Heart left ventricle (tissue), 16 donors: Measurements from ENCODE around the gene DGKG. TPM values are rescaled to one million over a fixed set of nuclear protein-coding genes. Genes with fewer than 3 reads are reported as not detected.
A peak's percentile ranks its signal among the peaks of the same experiment; 100 is the strongest.

Experiments used
- ATAC-seq, 4 donors: fragments of 200-7000 bp; cut with Tn5 transposase; one replicate each; pipeline ENCODE4 v1.9.1; 2020 to 2022; ENCODE audit warnings: moderate library complexity in 4 of 4, mild to moderate bottlenecking in 3 of 4, moderate number of reproducible peaks in 1 of 4
- DNase-seq, 5 donors: peaks; one replicate each; pipeline ENCODE4 v3.0.0-alpha.2; 2020
- H3K27ac ChIP-seq, 12 donors: fragments of 200-600 bp; sonication (generic) in 4 of 12; one replicate each; pipeline versions ENCODE4 v1.5.0 to v1.8.0; 2016 to 2022; ENCODE audit warnings: mild to moderate bottlenecking in 2 of 12
- H3K27me3 ChIP-seq, 9 donors: fragments of 200-600 bp; sonication (generic) in 2 of 9; one replicate each; pipeline versions ENCODE4 v1.5.1 to v1.8.0; 2016 to 2022; ENCODE audit warnings: mild to moderate bottlenecking in 3 of 9
- H3K36me3 ChIP-seq, 9 donors: fragments of 200-600 bp; sonication (generic) in 2 of 9; one replicate each; pipeline versions ENCODE4 v1.5.0 to v1.8.0; 2018 to 2022; ENCODE audit warnings: mild to moderate bottlenecking in 2 of 9
- H3K4me1 ChIP-seq, 12 donors: fragments of 200-600 bp; sonication (generic) in 4 of 12; one replicate each; pipeline versions ENCODE4 v1.5.0 to v1.8.0; 2016 to 2022; ENCODE audit warnings: mild to moderate bottlenecking in 3 of 12
- H3K4me3 ChIP-seq, 12 donors: fragments of 200-600 bp; sonication (generic) in 4 of 12; one replicate each; pipeline versions ENCODE4 v1.5.0 to v1.8.0; 2017 to 2022; ENCODE audit warnings: mild to moderate bottlenecking in 9 of 12, moderate library complexity in 4 of 12
- H3K9me3 ChIP-seq, 12 donors: fragments of 200-600 bp; sonication (generic) in 4 of 12; one replicate each; pipeline versions ENCODE4 v1.5.0 to v1.8.0; 2016 to 2022; ENCODE audit warnings: mild to moderate bottlenecking in 1 of 12
- CTCF ChIP-seq, 12 donors: fragments of 200-600 bp; sonication (generic) in 4 of 12; IDR thresholded peaks; one replicate each; pipeline versions ENCODE4 v1.5.0 to v1.8.0; 2018 to 2022; ENCODE audit warnings: antibody characterized with exemption in 12 of 12, mild to moderate bottlenecking in 5 of 12
- POLR2A ChIP-seq, 2 donors: fragments of 450-650 bp; IDR thresholded peaks; one replicate each; pipeline ENCODE4 v1.6.1; 2017; ENCODE audit warnings: antibody characterized with exemption in 2 of 2, mild to moderate bottlenecking in 2 of 2, moderate library complexity in 2 of 2
- WGBS, 4 donors: extraction: QIAGEN DNeasy Blood & Tissue Kit in 2 of 4; methylation state at CpG; one replicate each; pipeline versions ENCODE4 v1.1.5 to v1.1.7; 2013 to 2018; 5-methylcytosine and 5-hydroxymethylcytosine counted together
- intact Hi-C, 10 donors: fragments of 100-400 bp; cut with DNase I; formaldehyde crosslinking; loops; one replicate each; pipeline versions ENCODE4 v1.11.1 to v1.14.2; 2022
- polyA plus RNA-seq, 2 donors: library from polyadenylated mRNA; stranded (reverse); fragments of 200-250 nt; gene quantifications; one replicate each; pipeline ENCODE4 v1.2.3, GENCODE V29; 2013
- total RNA-seq, 9 donors: library from RNA; depleted of rRNA in 2 of 9; stranded (reverse); fragments of >200 nt in 2 of 9; fragmentation: NEBNext Ultra II Directional in 3 of 9; extraction: Animal tissue kit (Norgen Biotek cat#: 25700) in 3 of 9; gene quantifications; one replicate each; pipeline versions ENCODE4 v1.1.0 to v1.2.4, GENCODE V29; 2016 to 2023
- donor health status: ischemic (EF 13 %, LVEDD 7.1; RV severe dilation, severe dysfunction).
- donor health status: healthy with polysubstance abuse.
- donor health status: DM: no; HTN: yes; CAD: no.
- donor health status: DM: no; HTN: no; CAD: no.
- donor health status: ischemic (EF 25% LVEDD 6.9; RV normal size, moderate dysfunction).
- donor health status: ischemic (EF 25% LVEDD 5.7; RV mildly dilated, moderate dysfunction).
- donor health status: healthy.
- donor health status: DM: yes; HTN: yes; CAD: no.
- donor health status: ischemic (EF 35%, LVEDD 5.7; RV mildly dilated, moderate dysfunction).
- donor health status: nonischemic (EF 11% LVEDD 7.7; RV severe dilation, severe dysfunction).
- donor health status: DM: yes; HTN: yes; CAD: no.
- donor health status: PGD.
- donor health status: ischemic (EF 29% LVEDD 5.4; RV normal size, mild dysfunction).
- donor health status: nonischemic (EF 23%, LVEDD 6.1; RV moderate dilation, normal function).

The DGKG gene
- total and polyA plus RNA-seq, 11 donors = 9.0 to 59.3 (median 32.0) TPM

- H3K36me3 ChIP-seq = peaks cover 0 to 61% (median 17%) of the 10 kb centered on the region in 9 donors
- intact Hi-C loops = loop anchor here in 1 of 10 donors (10.0 kb wide), 1 partner anchor 252 kb away; no protein-coding TSS in a partner anchor
- no peaks in the 10 kb centered on the region for H3K9me3 ChIP-seq
- H3K27ac ChIP-seq = no peak overlapping the region
- WGBS, 4 donors = 81 to 85% (median 83%) methylated on average over 8 of the region's 8 CpGs
- TF ChIP-seq CTCF (IDR thresholded peaks at IDR 0.05) (no peak), POLR2A (IDR thresholded peaks at IDR 0.05) (no peak)
- no peak for DNase-seq
- no peak overlapping the region for H3K4me3 ChIP-seq
- no peak for ATAC-seq
- H3K27me3 ChIP-seq = no peaks in the 10 kb centered on the region
- H3K4me1 ChIP-seq = peaks cover 0 to 18% (median 9%) of the 10 kb centered on the region in 12 donors
Observed at GRCh38 chr3:186283096-186283495, 78.9 kb downstream of the DGKG start.

GRCh38 chr3:186281176-186281575, 80.9 kb downstream of the DGKG start:
- TF ChIP-seq CTCF (IDR thresholded peaks at IDR 0.05) = no peak
- no peak for TF ChIP-seq POLR2A (IDR thresholded peaks at IDR 0.05)
- no peaks in the 10 kb centered on the region for H3K9me3 ChIP-seq
- ATAC-seq (peak in 2 of 4 donors; percentile 14 to 42), DNase-seq (no peak)
- intact Hi-C loops = loop anchor here in 1 of 10 donors (10.0 kb wide), 1 partner anchor 254 kb away; no protein-coding TSS in a partner anchor
- H3K27ac ChIP-seq = peak overlapping the region in 1 of 12 donors; percentile 17
- no peaks in the 10 kb centered on the region for H3K27me3 ChIP-seq
- no peak overlapping the region for H3K4me3 ChIP-seq
- WGBS, 4 donors = 29 to 50% (median 34%) methylated on average over 2 of the region's 2 CpGs
- peaks cover 0 to 71% (median 21%) of the 10 kb centered on the region in 9 donors for H3K36me3 ChIP-seq
- peaks cover 0 to 17% (median 8%) of the 10 kb centered on the region in 12 donors for H3K4me1 ChIP-seq

GRCh38 chr3:186280737-186281136, 81.3 kb downstream of the DGKG start:
- ATAC-seq (no peak), DNase-seq (no peak)
- no peaks in the 10 kb centered on the region for H3K9me3 ChIP-seq
- H3K4me1 ChIP-seq = peaks cover 0 to 17% (median 8%) of the 10 kb centered on the region in 12 donors
- H3K27me3 ChIP-seq = no peaks in the 10 kb centered on the region
- no peak for TF ChIP-seq CTCF (IDR thresholded peaks at IDR 0.05)
- TF ChIP-seq POLR2A (IDR thresholded peaks at IDR 0.05) = no peak
- peaks cover 0 to 70% (median 21%) of the 10 kb centered on the region in 9 donors for H3K36me3 ChIP-seq
- H3K27ac ChIP-seq = no peak overlapping the region
- intact Hi-C loops = loop anchor here in 1 of 10 donors (10.0 kb wide), 1 partner anchor 254 kb away; no protein-coding TSS in a partner anchor
- no peak overlapping the region for H3K4me3 ChIP-seq
- 57 to 67% (median 61%) methylated on average over 3 of the region's 3 CpGs for WGBS, 4 donors

GRCh38 chr3:186277268-186277909, 84.6 kb downstream of the DGKG start:
- Histone ChIP-seq H3K4me1 (peaks cover 0 to 20% (median 8%) of the 10 kb centered on the region in 12 donors), H3K27me3 (no peaks in the 10 kb centered on the region), H3K4me3 (no peak overlapping the region), H3K36me3 (peaks cover 0 to 55% (median 21%) of the 10 kb centered on the region in 9 donors), H3K9me3 (no peaks in the 10 kb centered on the region), H3K27ac (no peak overlapping the region)
- peak in 3 of 4 donors; percentile 40 to 69 (median 54) for ATAC-seq
- intact Hi-C loops = loop anchor here in 8 of 10 donors (1.0 to 10.0 kb wide), 5 partner anchors 293 to 301 kb away; no protein-coding TSS in a partner anchor
- DNase-seq = peak in 1 of 5 donors; percentile 18
- WGBS, 4 donors = 41 to 42% (median 42%) methylated on average over 10 of the region's 10 CpGs
- TF ChIP-seq POLR2A (IDR thresholded peaks at IDR 0.05) (no peak), CTCF (IDR thresholded peaks at IDR 0.05) (peak in 10 of 12 donors; percentile 35 to 69 (median 51))
